GM23338 (cell line): ENCODE data around the gene CD180. TPM values are rescaled to one million over a fixed set of nuclear protein-coding genes. Genes with fewer than 3 reads are reported as not detected.
A peak's percentile ranks its signal among the peaks of the same experiment; 100 is the strongest.

Experiments used
- ATAC-seq: fragments of 200-7000 bp; cut with Tn5 transposase; 3 replicates; pipeline ENCODE4 v1.9.1; 2020
- DNase-seq: peaks from one replicate; pipeline ENCODE4 v3.0.0-alpha.2; 2015; ENCODE audit warnings: low spot score
- H2AFZ ChIP-seq: fragments of 200-600 bp; sonication (generic); 2 replicates; pipeline ENCODE4 v1.8.0; 2016; ENCODE audit warnings: antibody characterized with exemption, mild to moderate bottlenecking, moderate library complexity
- H3F3A ChIP-seq: fragments of 200-600 bp; sonication (generic); replicated peaks from 2 replicates; pipeline ENCODE4 v1.8.0; 2017; ENCODE audit warnings: antibody characterized with exemption, mixed run types, low read depth
- H3K27ac ChIP-seq: fragments of 200-600 bp; sonication (generic); 2 replicates; pipeline ENCODE4 v1.6.1; 2016; ENCODE audit warnings: low read depth
- H3K27me3 ChIP-seq: fragments of 200-600 bp; sonication (generic); 2 replicates; pipeline ENCODE4 v1.8.0; 2016; ENCODE audit warnings: mild to moderate bottlenecking, mixed run types, moderate library complexity; ENCODE audit not compliant: insufficient read depth
- H3K36me3 ChIP-seq: fragments of 200-600 bp; sonication (generic); 2 replicates; pipeline ENCODE4 v1.8.0; 2016; ENCODE audit warnings: mild to moderate bottlenecking; ENCODE audit not compliant: insufficient read depth
- H3K4me1 ChIP-seq: fragments of 200-600 bp; sonication (generic); 2 replicates; pipeline ENCODE4 v1.8.0; 2016; ENCODE audit warnings: mild to moderate bottlenecking, moderate library complexity; ENCODE audit not compliant: insufficient read depth
- H3K4me2 ChIP-seq: fragments of 200-600 bp; sonication (generic); 2 replicates; pipeline ENCODE4 v1.7.1; 2017; ENCODE audit warnings: mixed run types
- H3K4me3 ChIP-seq: fragments of 200-600 bp; sonication (generic); 2 replicates; pipeline ENCODE4 v1.6.1; 2016; ENCODE audit warnings: mixed run types
- H3K79me2 ChIP-seq: fragments of 200-600 bp; sonication (generic); replicated peaks from 2 replicates; pipeline ENCODE4 v1.8.0; 2017; ENCODE audit warnings: mild to moderate bottlenecking; ENCODE audit not compliant: insufficient read depth
- H3K9me2 ChIP-seq: fragments of 200-600 bp; sonication (generic); 2 replicates; pipeline ENCODE4 v1.8.0; 2017; ENCODE audit not compliant: insufficient read depth
- H4K20me1 ChIP-seq: fragments of 200-600 bp; sonication (generic); replicated peaks from 2 replicates; pipeline ENCODE4 v1.8.0; 2017; ENCODE audit warnings: mild to moderate bottlenecking; ENCODE audit not compliant: insufficient read depth
- H3K27ac Mint-ChIP-seq: 2 replicates; pipeline ENCODE4 v1.8.0; 2020; ENCODE audit warnings: inconsistent platforms, mild to moderate bottlenecking, moderate library complexity, mixed read lengths
- H3K27me3 Mint-ChIP-seq: 3 replicates; pipeline ENCODE4 v1.8.0; 2022; ENCODE audit warnings: low read depth, mild to moderate bottlenecking, moderate library complexity, mixed read lengths, inconsistent platforms; ENCODE audit not compliant: insufficient read depth, poor library complexity
- H3K36me3 Mint-ChIP-seq: 3 replicates; pipeline ENCODE4 v1.8.0; 2021; ENCODE audit warnings: low read depth, mild to moderate bottlenecking, inconsistent platforms, moderate library complexity, mixed read lengths
- H3K4me1 Mint-ChIP-seq: 3 replicates; pipeline ENCODE4 v1.8.0; 2020; ENCODE audit warnings: mild to moderate bottlenecking, inconsistent platforms, mixed read lengths
- H3K4me3 Mint-ChIP-seq: 3 replicates; pipeline ENCODE4 v1.8.0; 2021; ENCODE audit warnings: moderate library complexity, mild to moderate bottlenecking, inconsistent platforms, mixed read lengths
- H3K9me3 Mint-ChIP-seq: 3 replicates; pipeline ENCODE4 v1.8.0; 2020; ENCODE audit warnings: moderate library complexity, mild to moderate bottlenecking, inconsistent platforms, mixed read lengths
- CREB1 ChIP-seq: fragments of 250-450 bp; sonication (Bioruptor Pico); IDR thresholded peaks from 2 replicates; pipeline ENCODE4 v1.5.0; 2020; ENCODE audit warnings: low read depth, mild to moderate bottlenecking, moderate library complexity
- ETS1 ChIP-seq: IDR thresholded peaks from 2 replicates; pipeline ENCODE4 v1.6.1; 2016; ENCODE audit warnings: antibody characterized with exemption
- EZH2 ChIP-seq: fragments of 200-600 bp; sonication (generic); IDR thresholded peaks from one replicate; pipeline ENCODE4 v1.8.0; 2017; ENCODE audit warnings: antibody characterized with exemption, mild to moderate bottlenecking, low read depth; ENCODE audit not compliant: unreplicated experiment
- EZH2phosphoT487 ChIP-seq: fragments of 200-600 bp; sonication (generic); IDR thresholded peaks from one replicate; pipeline ENCODE4 v1.8.1; 2018; ENCODE audit warnings: antibody characterized with exemption; ENCODE audit not compliant: unreplicated experiment
- JUNB ChIP-seq: IDR thresholded peaks from one replicate; pipeline ENCODE4 v1.6.1; 2016; ENCODE audit warnings: antibody characterized with exemption; ENCODE audit not compliant: unreplicated experiment
- NANOG ChIP-seq: IDR thresholded peaks from 2 replicates; pipeline ENCODE4 v1.6.1; 2016; ENCODE audit warnings: antibody characterized with exemption, borderline replicate concordance
- POLR2AphosphoS5 ChIP-seq: IDR thresholded peaks from 2 replicates; pipeline ENCODE4 v1.6.1; 2016; ENCODE audit warnings: antibody characterized with exemption, low read depth
- ZNF331 ChIP-seq: fragments of 250-450 bp; sonication (Bioruptor Pico); IDR thresholded peaks from 2 replicates; pipeline ENCODE4 v1.5.0; 2020; ENCODE audit warnings: low read depth, mild to moderate bottlenecking, moderate library complexity
- ZNF462 ChIP-seq: fragments of 250-450 bp; sonication (Bioruptor Pico); IDR thresholded peaks from 2 replicates; pipeline ENCODE4 v1.5.0; 2020; ENCODE audit warnings: mild to moderate bottlenecking, moderate library complexity
- polyA plus RNA-seq: library from polyadenylated mRNA; unstranded; fragments of >200 nt; fragmentation: Nextera tagmentation; extraction: Ambion mirVana; gene quantifications from 2 replicates; pipeline ENCODE4 v1.2.1, GENCODE V29; 2016
- total RNA-seq: library from RNA; depleted of rRNA; stranded (reverse); fragments of >200 nt; shearing (Covaris generic); gene quantifications from 2 replicates; pipeline ENCODE4 v1.2.3, GENCODE V29; 2014

Gene CD180
- total and polyA plus RNA-seq, 2 experiments from 2014 or later: not detected

DNA sequence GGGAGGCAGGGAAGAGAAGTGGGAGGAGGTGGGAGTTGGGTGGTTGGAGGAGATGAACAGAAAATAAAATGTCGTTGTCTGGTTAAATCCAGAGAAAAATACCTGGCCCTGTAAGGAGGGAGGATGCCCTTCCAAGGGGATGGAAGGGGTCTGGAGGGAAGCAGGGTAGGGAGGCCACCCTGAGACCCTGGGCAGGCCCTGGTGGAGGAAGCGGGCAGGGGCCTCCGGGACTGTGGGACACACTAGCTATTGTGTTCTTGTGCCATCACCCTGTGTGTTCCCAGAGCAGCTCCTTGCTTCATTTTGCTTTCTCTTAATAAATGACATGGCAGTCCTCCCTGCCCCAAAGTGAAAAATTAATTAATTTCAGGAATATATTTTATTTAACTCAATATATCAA is 11.8 kb upstream of the CD180 start:
- Mint-ChIP-seq H3K9me3 (no peaks in the 10 kb centered on the region), H3K27ac (no peak overlapping the region), H3K4me3 (no peak overlapping the region), H3K27me3 (no peaks in the 10 kb centered on the region), H3K4me1 (no peaks in the 10 kb centered on the region), H3K36me3 (no peaks in the 10 kb centered on the region; the same call in 2 of the 3 replicates)
- H3K79me2 ChIP-seq: no peaks in the 10 kb centered on the region
- no peak overlapping the region for H3K27ac ChIP-seq
- H3K9me2 ChIP-seq: no peaks in the 10 kb centered on the region
- DNase-seq: no peak
- H3F3A ChIP-seq: no peaks in the 10 kb centered on the region
- H3K36me3 ChIP-seq: no peaks in the 10 kb centered on the region
- H3K4me1 ChIP-seq: no peaks in the 10 kb centered on the region
- H3K4me2 ChIP-seq: no peak overlapping the region
- ATAC-seq: peak; percentile 59
- no peaks in the 10 kb centered on the region for H4K20me1 ChIP-seq
- H3K27me3 ChIP-seq: no peaks in the 10 kb centered on the region
- TF ChIP-seq EZH2: no peak
- TF ChIP-seq ZNF462 (CRISPR knock-in tag): no peak
- no peak for TF ChIP-seq CREB1 (CRISPR knock-in tag)
- no peak for TF ChIP-seq EZH2phosphoT487
- TF ChIP-seq NANOG: no peak
- no peak for TF ChIP-seq ZNF331 (CRISPR knock-in tag)
- no peak for TF ChIP-seq JUNB
- H3K4me3 ChIP-seq: no peak overlapping the region
- no peak overlapping the region for H2AFZ ChIP-seq

- no peak overlapping the region for H3K4me2 ChIP-seq
- no peaks in the 10 kb centered on the region for H4K20me1 ChIP-seq
- no peaks in the 10 kb centered on the region for H3K9me3 Mint-ChIP-seq
- H3K79me2 ChIP-seq: no peaks in the 10 kb centered on the region
- no peaks in the 10 kb centered on the region for H3K4me1 ChIP-seq
- H3K4me1 Mint-ChIP-seq: no peaks in the 10 kb centered on the region
- H3K4me3 Mint-ChIP-seq: no peak overlapping the region
- H2AFZ ChIP-seq: no peak overlapping the region
- no peaks in the 10 kb centered on the region for H3K9me2 ChIP-seq
- no peaks in the 10 kb centered on the region for H3F3A ChIP-seq
- H3K27ac ChIP-seq: no peak overlapping the region
- H3K27ac Mint-ChIP-seq: no peak overlapping the region
- DNase-seq (no peak), ATAC-seq (no peak)
- H3K36me3 Mint-ChIP-seq: no peaks in the 10 kb centered on the region; the same call in 2 of the 3 replicates
- no peak for TF ChIP-seq EZH2
- no peak for TF ChIP-seq ETS1
- no peak for TF ChIP-seq ZNF331 (CRISPR knock-in tag)
- no peak for TF ChIP-seq POLR2AphosphoS5
- no peak for TF ChIP-seq JUNB
- TF ChIP-seq CREB1 (CRISPR knock-in tag): no peak
- no peaks in the 10 kb centered on the region for H3K27me3 ChIP-seq
- no peak overlapping the region for H3K4me3 ChIP-seq
- no peaks in the 10 kb centered on the region for H3K27me3 Mint-ChIP-seq
- no peaks in the 10 kb centered on the region for H3K36me3 ChIP-seq
These were observed 10.3 kb upstream of the CD180 start for GRCh38 chr5:67206929-67207328.
